ENCODE data around the gene PLEKHN1.

Gene PLEKHN1

DNA sequence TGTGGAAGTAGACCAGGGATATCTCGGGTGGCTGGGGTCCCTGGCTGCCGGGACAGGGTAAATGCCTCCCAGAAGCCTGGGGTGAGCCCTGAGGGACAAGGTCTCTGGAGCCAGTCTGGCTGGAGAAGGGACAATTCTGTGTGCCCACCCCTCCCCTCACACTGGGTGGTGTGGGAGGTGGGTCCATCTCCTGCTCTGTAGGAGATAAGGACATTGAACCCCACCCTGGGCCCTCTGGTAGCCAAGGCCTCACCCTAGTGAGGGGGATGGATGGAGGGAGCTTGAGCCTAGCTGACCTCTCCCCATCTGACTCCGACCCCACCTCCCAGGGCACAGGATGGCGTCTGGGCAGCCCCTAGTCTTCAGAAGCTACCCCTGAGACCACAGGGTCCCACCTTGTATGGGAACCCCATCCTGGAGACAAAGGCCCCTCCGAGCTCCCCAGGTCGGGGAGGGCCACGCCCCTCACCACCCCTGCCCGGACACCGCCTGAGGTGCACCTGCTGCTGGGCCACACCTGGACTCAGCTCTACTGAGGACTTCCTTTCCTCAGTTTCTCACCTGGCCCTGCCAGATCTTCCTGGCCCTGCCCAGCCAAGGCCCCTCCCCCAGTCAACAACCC is 58.0 kb downstream of the PLEKHN1 start:
- DNase-seq (ENCODE audit: low spot score) = no peak

DNA sequence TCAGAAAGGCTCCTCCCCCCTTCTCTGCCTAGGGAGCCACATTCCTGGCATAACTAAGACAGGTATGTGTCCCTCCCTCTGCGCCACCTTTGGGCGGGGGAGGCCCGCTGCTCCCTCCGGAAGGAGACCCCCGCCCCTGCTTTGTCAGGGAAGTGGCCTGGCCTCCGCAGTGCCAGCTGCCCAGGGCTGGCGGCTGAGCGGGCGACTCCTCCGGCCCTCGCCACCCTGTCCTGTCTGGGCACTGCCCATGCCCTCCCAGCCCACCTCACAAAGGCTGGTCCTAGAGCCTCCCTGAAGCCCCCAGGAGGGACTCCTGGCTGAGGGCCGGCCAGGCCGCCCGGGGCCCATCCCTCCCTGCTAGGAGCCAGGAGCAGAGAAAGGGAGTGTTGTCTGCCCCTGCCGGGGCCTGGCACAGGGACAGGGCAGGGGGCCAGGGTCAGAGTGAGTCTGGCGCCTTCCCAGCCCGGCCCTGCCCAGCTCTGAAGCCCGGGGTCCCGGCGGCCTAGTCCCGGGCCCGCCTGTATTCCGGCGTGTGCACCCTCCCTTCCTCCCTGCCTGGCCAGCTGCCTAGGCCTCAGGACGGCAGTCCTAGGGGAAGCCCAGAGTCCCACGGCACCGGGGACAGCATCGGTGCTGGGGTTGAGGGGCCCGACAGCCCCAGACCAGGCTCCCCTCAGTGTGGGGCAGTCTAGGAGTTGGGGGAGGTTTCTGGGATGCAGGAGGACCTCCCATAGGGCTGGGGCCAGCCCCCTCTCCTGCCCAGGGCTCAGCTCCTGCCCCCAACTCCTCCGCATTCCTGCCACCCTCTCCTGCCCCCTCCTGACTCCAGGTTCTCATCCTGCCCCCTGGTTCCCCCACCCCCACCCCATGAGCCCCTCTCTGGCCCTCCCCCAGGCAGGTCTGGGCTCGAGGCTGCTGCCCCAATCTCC is 58.8 kb downstream of the PLEKHN1 start:
- DNase-seq (ENCODE audit: low spot score) = peak; percentile 95
